ENCODE data around the gene ANXA10. TPM values are rescaled to one million over a fixed set of nuclear protein-coding genes. Genes with fewer than 3 reads are reported as not detected.

Gene ANXA10
- total RNA-seq, 4 donors from 2014 or later = not detected

DNA sequence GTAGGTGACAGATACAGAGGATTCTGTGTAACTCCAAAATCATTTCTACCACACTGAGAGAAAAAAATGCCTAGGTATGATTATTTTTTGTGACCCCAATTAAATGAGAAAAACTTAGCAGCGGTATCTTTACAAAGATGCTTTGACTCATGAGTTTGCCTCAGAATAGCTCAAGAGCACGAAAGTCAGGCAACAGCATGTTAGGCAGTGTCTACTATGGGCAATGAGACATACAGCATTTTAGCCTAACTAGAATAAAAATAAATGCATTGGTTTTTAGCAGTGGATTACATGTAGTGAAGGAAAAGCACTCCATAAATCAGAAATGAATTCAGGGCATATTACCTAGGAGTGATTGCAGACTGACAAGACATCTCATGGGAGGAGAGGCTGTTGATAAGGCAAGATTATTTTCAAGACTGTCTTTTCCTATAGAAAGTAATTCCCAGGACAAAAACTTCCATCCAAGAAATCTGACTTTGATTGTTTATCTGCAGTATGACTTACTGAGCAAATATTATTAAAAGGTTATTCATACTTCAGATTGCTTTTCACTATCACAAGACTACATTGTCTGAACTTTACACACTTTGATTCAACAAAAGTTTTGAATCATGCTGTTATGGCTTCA lies 3.6 kb downstream of the ANXA10 start:
- ATAC-seq (ENCODE audit: low FRiP score) = no peak
- TF ChIP-seq, protein P1, sequence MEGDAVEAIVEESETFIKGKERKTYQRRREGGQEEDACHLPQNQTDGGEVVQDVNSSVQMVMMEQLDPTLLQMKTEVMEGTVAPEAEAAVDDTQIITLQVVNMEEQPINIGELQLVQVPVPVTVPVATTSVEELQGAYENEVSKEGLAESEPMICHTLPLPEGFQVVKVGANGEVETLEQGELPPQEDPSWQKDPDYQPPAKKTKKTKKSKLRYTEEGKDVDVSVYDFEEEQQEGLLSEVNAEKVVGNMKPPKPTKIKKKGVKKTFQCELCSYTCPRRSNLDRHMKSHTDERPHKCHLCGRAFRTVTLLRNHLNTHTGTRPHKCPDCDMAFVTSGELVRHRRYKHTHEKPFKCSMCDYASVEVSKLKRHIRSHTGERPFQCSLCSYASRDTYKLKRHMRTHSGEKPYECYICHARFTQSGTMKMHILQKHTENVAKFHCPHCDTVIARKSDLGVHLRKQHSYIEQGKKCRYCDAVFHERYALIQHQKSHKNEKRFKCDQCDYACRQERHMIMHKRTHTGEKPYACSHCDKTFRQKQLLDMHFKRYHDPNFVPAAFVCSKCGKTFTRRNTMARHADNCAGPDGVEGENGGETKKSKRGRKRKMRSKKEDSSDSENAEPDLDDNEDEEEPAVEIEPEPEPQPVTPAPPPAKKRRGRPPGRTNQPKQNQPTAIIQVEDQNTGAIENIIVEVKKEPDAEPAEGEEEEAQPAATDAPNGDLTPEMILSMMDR (IDR thresholded peaks at IDR 0.05) = no peak

DNA sequence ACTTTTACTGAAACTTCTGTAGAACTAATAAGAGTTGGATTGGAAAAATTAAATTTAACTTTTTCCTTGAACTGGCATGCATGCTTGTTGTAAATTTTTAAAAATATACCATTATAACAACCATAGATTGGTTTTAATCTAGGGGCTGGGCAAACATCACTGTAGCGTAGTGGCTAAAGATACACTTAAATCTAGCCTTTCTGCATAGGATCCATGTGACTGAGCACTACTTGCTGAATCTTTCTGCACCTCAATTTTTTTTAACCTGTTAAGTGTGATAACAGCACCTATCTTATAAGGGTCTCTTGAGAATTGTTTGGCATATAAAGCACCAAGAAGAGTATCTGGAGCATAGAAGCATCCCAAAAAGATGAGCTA lies 4.1 kb downstream of the ANXA10 start:
- no peak for DNase-seq (ENCODE audit: low spot score)
- no peak for ATAC-seq (ENCODE audit: low FRiP score)
- TF ChIP-seq, protein P1 (IDR thresholded peaks at IDR 0.05) = no peak

More for the DNA sequence above, 3.6 kb downstream of the ANXA10 start:
- no peak for DNase-seq (ENCODE audit: low spot score)

DNA sequence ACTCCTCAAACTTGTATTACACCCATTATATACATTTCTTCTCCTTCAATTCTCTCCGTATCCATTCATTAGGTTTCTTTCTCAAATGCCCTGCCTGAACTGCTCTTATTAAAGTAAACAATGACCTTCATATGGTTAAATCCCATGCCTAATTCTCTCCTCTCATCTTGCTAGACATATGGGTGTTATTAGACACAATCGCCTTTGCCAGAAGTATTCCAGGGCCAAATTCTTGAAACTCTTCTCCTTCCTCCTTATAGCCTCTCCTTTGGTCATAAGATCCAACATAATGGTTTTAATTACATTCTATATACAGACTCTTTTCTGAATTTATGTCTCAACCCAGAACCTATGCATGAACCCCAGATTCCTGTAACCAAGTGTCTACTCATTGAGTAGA lies 4.8 kb downstream of the ANXA10 start:
- TF ChIP-seq, protein P1 (IDR thresholded peaks at IDR 0.05) = no peak
- ATAC-seq (ENCODE audit: low FRiP score) = no peak
- DNase-seq (ENCODE audit: low spot score) = no peak

DNA sequence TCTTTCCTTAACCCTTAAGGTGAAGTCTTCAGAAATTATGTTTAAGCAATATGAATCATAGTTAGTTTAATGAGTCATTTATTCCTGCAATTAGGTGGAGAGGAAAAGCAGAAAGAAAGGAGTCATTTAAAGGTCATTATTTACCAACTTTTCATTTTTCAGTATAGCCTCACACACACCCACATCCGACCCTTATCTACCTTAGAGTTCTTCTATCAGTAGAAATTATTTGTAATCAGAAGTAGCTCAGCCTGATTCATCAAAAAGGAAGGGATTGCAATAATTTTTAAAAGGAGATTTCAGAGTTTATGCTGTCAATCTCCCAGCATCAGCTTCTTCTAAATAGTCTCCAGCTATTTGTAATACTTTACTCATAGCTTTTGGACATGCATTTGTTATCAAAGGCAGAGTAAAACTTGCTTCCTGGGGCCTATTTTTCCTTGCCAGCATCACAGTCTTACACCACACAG lies 5.9 kb downstream of the ANXA10 start:
- ATAC-seq (ENCODE audit: low FRiP score) (no peak), DNase-seq (ENCODE audit: low spot score) (no peak)
- TF ChIP-seq, protein P1 (IDR thresholded peaks at IDR 0.05) = no peak

DNA sequence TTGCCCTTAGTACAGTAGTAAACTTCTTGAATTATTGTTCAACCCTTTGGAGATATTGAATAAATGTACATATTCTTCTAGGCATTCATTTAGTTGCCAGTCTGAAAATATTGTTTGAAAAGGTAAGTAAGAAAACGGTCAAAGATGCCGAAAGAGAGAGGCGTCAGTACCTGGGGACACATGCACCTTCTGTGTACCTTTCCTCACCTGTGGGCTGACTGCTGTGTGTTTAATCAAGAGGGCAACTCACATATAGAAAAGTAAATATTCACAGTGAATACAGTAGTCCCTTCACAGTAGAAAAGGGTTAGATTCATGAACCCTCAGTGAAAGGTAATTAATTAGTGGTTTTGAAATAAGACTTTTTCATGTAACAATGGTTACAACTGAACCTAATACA lies 6.9 kb downstream of the ANXA10 start:
- TF ChIP-seq, protein P1 (IDR thresholded peaks at IDR 0.05) = no peak
- no peak for DNase-seq (ENCODE audit: low spot score)
- no peak for ATAC-seq (ENCODE audit: low FRiP score)

DNA sequence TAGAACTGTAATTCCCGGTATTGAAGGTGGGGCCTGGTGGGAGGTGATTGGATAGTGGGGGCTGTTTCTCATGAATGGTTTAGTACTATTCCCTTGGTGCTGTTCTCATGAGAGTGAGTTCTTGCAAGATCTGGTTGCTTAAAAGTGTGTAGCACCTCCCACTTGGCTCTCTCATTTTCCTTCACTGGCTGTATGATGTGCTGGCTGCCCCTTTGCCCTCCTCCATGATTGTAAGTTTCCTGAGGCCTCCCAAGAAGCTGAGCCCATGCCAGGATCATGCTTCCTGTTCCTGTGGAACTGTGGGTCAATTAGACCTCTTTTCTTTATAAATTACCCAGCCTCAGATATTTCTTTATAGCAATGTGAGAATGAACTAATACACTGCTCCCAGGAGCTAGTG lies 8.7 kb downstream of the ANXA10 start:
- no peak for ATAC-seq (ENCODE audit: low FRiP score)
- DNase-seq (ENCODE audit: low spot score) = no peak
- TF ChIP-seq, protein P1 (IDR thresholded peaks at IDR 0.05) = no peak

DNA sequence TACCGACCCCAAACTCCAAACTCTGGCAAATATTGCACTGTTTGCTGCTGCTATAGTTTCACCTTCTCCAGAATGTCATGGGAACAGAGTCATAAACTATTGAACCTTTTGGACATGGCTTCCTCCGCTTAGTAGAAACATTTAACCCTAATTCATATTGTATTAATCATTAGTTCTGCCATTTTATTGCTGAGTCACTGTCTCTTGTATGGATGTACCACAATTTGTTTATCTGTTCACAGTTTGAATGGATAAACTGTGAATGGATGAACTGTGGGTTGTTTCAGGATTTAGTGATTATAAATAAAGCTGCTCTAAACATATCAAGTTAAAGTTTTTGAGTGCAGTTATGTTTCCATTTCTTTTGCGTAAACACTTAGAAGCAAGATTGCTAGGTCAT lies 10.1 kb downstream of the ANXA10 start:
- ATAC-seq (ENCODE audit: low FRiP score) (no peak), DNase-seq (ENCODE audit: low spot score) (no peak)
- TF ChIP-seq, protein P1 (IDR thresholded peaks at IDR 0.05) = no peak
